Ovary (tissue), 9 donors: Measurements from ENCODE around the gene ASIC1. TPM values are rescaled to one million over a fixed set of nuclear protein-coding genes. Genes with fewer than 3 reads are reported as not detected.

Experiments
- DNase-seq, 5 donors: peaks; one replicate each; pipeline ENCODE4 v3.0.0-alpha.2; 2019 to 2020
- H3K27ac ChIP-seq, 2 donors: fragments of 200-600 bp; one replicate each; pipeline versions ENCODE4 v1.5.1 to v1.8.0; 2019 to 2022
- H3K27me3 ChIP-seq: fragments of 200-600 bp; one replicate; pipeline ENCODE4 v1.8.0; 2022
- H3K36me3 ChIP-seq: fragments of 200-600 bp; sonication (generic); one replicate; pipeline ENCODE4 v1.5.1; 2019
- H3K4me1 ChIP-seq: one replicate; pipeline ENCODE4 v1.8.1; 2013; ENCODE audit warnings: mild to moderate bottlenecking, moderate library complexity; ENCODE audit not compliant: insufficient read depth
- H3K4me3 ChIP-seq: fragments of 200-600 bp; sonication (generic); one replicate; pipeline ENCODE4 v1.5.1; 2017
- H3K9me3 ChIP-seq, 2 donors: fragments of 200-600 bp in 1 of 2; sonication (generic) in 1 of 2; one replicate each; pipeline versions ENCODE4 v1.5.1 to v1.8.1; 2013 to 2019; ENCODE audit warnings: mild to moderate bottlenecking in 1 of 2, moderate library complexity in 1 of 2
- CTCF ChIP-seq, 3 donors: fragments of 450-650 bp in 2 of 3; fragments of 200-600 bp in 1 of 3; IDR thresholded peaks; one replicate each; pipeline versions ENCODE4 v1.5.1 to v1.8.0; 2016 to 2022; ENCODE audit warnings: antibody characterized with exemption in 3 of 3, mild to moderate bottlenecking in 1 of 3
- EP300 ChIP-seq: sonication (generic); formaldehyde crosslinking; IDR thresholded peaks from one replicate; pipeline ENCODE4 v1.6.1; 2017; ENCODE audit warnings: antibody characterized with exemption
- POLR2A ChIP-seq: fragments of 450-650 bp; IDR thresholded peaks from one replicate; pipeline ENCODE4 v1.6.1; 2017; ENCODE audit warnings: antibody characterized with exemption, mild to moderate bottlenecking, moderate library complexity
- WGBS, 3 donors: extraction: QIAGEN DNeasy Blood & Tissue Kit in 1 of 3; methylation state at CpG; one replicate each; pipeline versions ENCODE4 v1.1.5 to v1.1.7; 2013 to 2017; 5-methylcytosine and 5-hydroxymethylcytosine counted together
- intact Hi-C, 4 donors: fragments of 100-400 bp; cut with DNase I; formaldehyde crosslinking; loops; one replicate each; pipeline versions ENCODE4 v1.11.0 to v1.15.1; 2022 to 2023
- polyA plus RNA-seq, 2 donors: library from polyadenylated mRNA; stranded (reverse); fragments of 200-250 nt in 1 of 2; fragments of 350-450 nt in 1 of 2; fragmentation: Illumina TruSeq in 1 of 2; extraction: RNeasy Lipid Tissue Mini Kit (QIAGEN cat#74804) in 1 of 2; gene quantifications; one replicate each; pipeline ENCODE4 v1.2.3, GENCODE V29; 2013 to 2014
- total RNA-seq, 7 donors: library from RNA; depleted of rRNA in 2 of 7; stranded (reverse); fragments of >200 nt in 2 of 7; fragmentation: NEBNext Ultra II Directional in 3 of 7; extraction: Animal tissue kit (Norgen Biotek cat#: 25700) in 3 of 7; gene quantifications; one replicate each; pipeline versions ENCODE4 v1.1.0 to v1.2.4, GENCODE V29; 2016 to 2023
- donor health status: DM: no; HTN: no; CAD: no; lungs with moderate emphysema.
- donor health status: DM: no; HTN: no; CAD: no.
- donor health status: Bipolar disorder and iron deficiency.
- donor health status: DM: yes; HTN: yes; CAD: no.
- donor health status: DM: no; HTN: no; CAD: no.
- donor health status: DM: yes; HTN: yes; CAD: no.

The ASIC1 gene
- total and polyA plus RNA-seq, 9 donors, result 0.12 to 4.1 (median 0.69) TPM

- no peaks in the 10 kb centered on the region for H3K9me3 ChIP-seq
- H3K27me3 ChIP-seq, result no peaks in the 10 kb centered on the region
- no peak overlapping the region for H3K4me3 ChIP-seq
- H3K4me1 ChIP-seq, result no peaks in the 10 kb centered on the region
- H3K36me3 ChIP-seq, result no peaks in the 10 kb centered on the region
- TF ChIP-seq EP300 (no peak), POLR2A (no peak), CTCF (IDR thresholded peaks at IDR 0.05) (no peak)
- 77 to 80% (median 78%) methylated on average over 15 of the region's 15 CpGs for WGBS, 3 donors
- DNase-seq, result peak in 1 of 5 donors; percentile 11
- H3K27ac ChIP-seq, result no peak overlapping the region
- intact Hi-C loops, result no loop called here
Measured at GRCh38 chr12:50041062-50041860, 16.1 kb upstream of the ASIC1 start.

- Histone ChIP-seq H3K9me3 (no peaks in the 10 kb centered on the region), H3K4me1 (no peaks in the 10 kb centered on the region), H3K27me3 (no peaks in the 10 kb centered on the region), H3K27ac (no peak overlapping the region), H3K36me3 (no peaks in the 10 kb centered on the region), H3K4me3 (no peak overlapping the region)
- TF ChIP-seq POLR2A (no peak), CTCF (IDR thresholded peaks at IDR 0.05) (no peak)
- intact Hi-C loops, result no loop called here
- no peak for DNase-seq
- WGBS, 3 donors, result 81 to 87% (median 83%) methylated on average over 5 of the region's 5 CpGs
Measured at GRCh38 chr12:50041962-50042361, 15.4 kb upstream of the ASIC1 start.

GRCh38 chr12:50042693-50043092 lies 14.7 kb upstream of the ASIC1 start:
- no peak for TF ChIP-seq EP300
- TF ChIP-seq CTCF (IDR thresholded peaks at IDR 0.05), result no peak
- no peak for TF ChIP-seq POLR2A
- H3K9me3 ChIP-seq, result no peaks in the 10 kb centered on the region
- WGBS, 3 donors, result 84 to 93% (median 86%) methylated on average over 6 of the region's 6 CpGs
- H3K36me3 ChIP-seq, result no peaks in the 10 kb centered on the region
- H3K27me3 ChIP-seq, result no peaks in the 10 kb centered on the region
- H3K4me1 ChIP-seq, result no peaks in the 10 kb centered on the region
- intact Hi-C loops, result no loop called here
- H3K27ac ChIP-seq, result no peak overlapping the region
- H3K4me3 ChIP-seq, result no peak overlapping the region
- DNase-seq, result no peak

- no peaks in the 10 kb centered on the region for H3K36me3 ChIP-seq
- no peak overlapping the region for H3K27ac ChIP-seq
- WGBS, 3 donors, result 89 to 98% (median 90%) methylated on average over 2 of the region's 2 CpGs
- DNase-seq, result no peak
- H3K9me3 ChIP-seq, result no peaks in the 10 kb centered on the region
- H3K4me3 ChIP-seq, result no peak overlapping the region
- intact Hi-C loops, result no loop called here
- H3K27me3 ChIP-seq, result no peaks in the 10 kb centered on the region
- TF ChIP-seq EP300 (no peak), POLR2A (no peak), CTCF (IDR thresholded peaks at IDR 0.05) (no peak)
- H3K4me1 ChIP-seq, result no peaks in the 10 kb centered on the region
Measured at GRCh38 chr12:50043308-50043707, 14.1 kb upstream of the ASIC1 start.
